Trophoblast cell (in vitro differentiated cells and primary cell): ENCODE measurements around the gene KCNJ18.

ENCODE experiments used
- DNase-seq, 2 donors: peaks; one replicate each; pipeline ENCODE4 v3.0.0-alpha.2; 2016
- H2AFZ ChIP-seq: 2 replicates; pipeline ENCODE4 v1.6.1; 2013; ENCODE audit warnings: low read length, moderate library complexity, mild to moderate bottlenecking; ENCODE audit not compliant: insufficient read depth, poor library complexity
- H2AK5ac ChIP-seq: 2 replicates; pipeline ENCODE4 v1.6.1; 2013; ENCODE audit warnings: mild to moderate bottlenecking, low read length
- H2BK120ac ChIP-seq: 2 replicates; pipeline ENCODE4 v1.6.1; 2013; ENCODE audit warnings: low read length, mild to moderate bottlenecking, moderate library complexity; ENCODE audit not compliant: insufficient read depth, poor library complexity
- H2BK12ac ChIP-seq: 2 replicates; pipeline ENCODE4 v1.6.1; 2013; ENCODE audit warnings: mild to moderate bottlenecking, low read length, moderate library complexity
- H2BK5ac ChIP-seq: 2 replicates; pipeline ENCODE4 v1.6.1; 2013; ENCODE audit warnings: low read length, low read depth, moderate library complexity, mild to moderate bottlenecking; ENCODE audit not compliant: poor library complexity
- H3K14ac ChIP-seq: 2 replicates; pipeline ENCODE4 v1.6.1; 2013; ENCODE audit warnings: mild to moderate bottlenecking, low read length
- H3K18ac ChIP-seq: 2 replicates; pipeline ENCODE4 v1.6.1; 2013; ENCODE audit warnings: mild to moderate bottlenecking, low read length
- H3K23ac ChIP-seq: 2 replicates; pipeline ENCODE4 v1.6.1; 2013; ENCODE audit warnings: low read length
- H3K27ac ChIP-seq: 2 replicates; pipeline ENCODE4 v1.5.1; 2013; ENCODE audit warnings: low read depth, mild to moderate bottlenecking, inconsistent platforms, low read length, moderate library complexity
- H3K27me3 ChIP-seq: 2 replicates; pipeline ENCODE4 v1.6.1; 2013; ENCODE audit warnings: inconsistent platforms, mild to moderate bottlenecking, low read length, moderate library complexity; ENCODE audit not compliant: insufficient read depth
- H3K36me3 ChIP-seq, 2 experiments: 1 replicate in 1 of 2; 2 replicates in 1 of 2; pipeline ENCODE4 v1.6.1; 2013; ENCODE audit warnings: low read length in 2 of 2, mild to moderate bottlenecking in 2 of 2, moderate library complexity in 1 of 2; ENCODE audit not compliant: insufficient read depth in 2 of 2, control insufficient read depth in 1 of 2
- H3K4ac ChIP-seq: 2 replicates; pipeline ENCODE4 v1.6.1; 2013; ENCODE audit warnings: low read depth, mild to moderate bottlenecking, low read length, moderate library complexity
- H3K4me1 ChIP-seq, 2 experiments: 1 replicate in 1 of 2; 2 replicates in 1 of 2; pipeline ENCODE4 v1.6.1; 2013; ENCODE audit warnings: low read length in 2 of 2, mild to moderate bottlenecking in 2 of 2, moderate library complexity in 1 of 2; ENCODE audit not compliant: insufficient read depth in 2 of 2, control insufficient read depth in 1 of 2
- H3K4me2 ChIP-seq: 2 replicates; pipeline ENCODE4 v1.6.1; 2013; ENCODE audit warnings: inconsistent platforms, mild to moderate bottlenecking, low read length, moderate library complexity
- H3K4me3 ChIP-seq: 2 replicates; pipeline ENCODE4 v1.5.1; 2013; ENCODE audit warnings: mild to moderate bottlenecking, low read depth, low read length, inconsistent platforms
- H3K79me1 ChIP-seq: one replicate; pipeline ENCODE4 v1.6.1; 2013; ENCODE audit warnings: low read length
- H3K79me2 ChIP-seq: 2 replicates; pipeline ENCODE4 v1.6.1; 2013; ENCODE audit warnings: low read length, mild to moderate bottlenecking; ENCODE audit not compliant: control insufficient read depth, insufficient read depth, poor library complexity
- H3K9ac ChIP-seq: 2 replicates; pipeline ENCODE4 v1.6.1; 2013; ENCODE audit warnings: mild to moderate bottlenecking, low read length
- H3K9me3 ChIP-seq: 2 replicates; pipeline ENCODE4 v1.6.1; 2013; ENCODE audit warnings: low read depth, mild to moderate bottlenecking, control low read depth, inconsistent platforms, low read length; ENCODE audit not compliant: insufficient read depth
- H4K12ac ChIP-seq: 2 replicates; pipeline ENCODE4 v1.6.1; 2013; ENCODE audit warnings: low read depth, mild to moderate bottlenecking, low read length, moderate library complexity
- H4K8ac ChIP-seq: 2 replicates; pipeline ENCODE4 v1.6.1; 2013; ENCODE audit warnings: low read depth, mild to moderate bottlenecking, low read length, moderate library complexity
- H4K91ac ChIP-seq: one replicate; pipeline ENCODE4 v1.6.1; 2013; ENCODE audit warnings: low read depth, mild to moderate bottlenecking, low read length, moderate library complexity
- WGBS: extraction: QIAGEN DNeasy Blood & Tissue Kit; methylation state at CpG from one replicate; pipeline ENCODE4 v1.1.7; 2013; ENCODE audit warnings: missing lambda C conversion rate; ENCODE audit not compliant: insufficient read length, insufficient coverage; ENCODE audit errors: extremely low coverage; 5-methylcytosine and 5-hydroxymethylcytosine counted together

The KCNJ18 gene

GRCh38 chr17:21676281-21677111, 15.8 kb upstream of the KCNJ18 start:
- Histone ChIP-seq H2BK5ac (no peak overlapping the region), H3K9ac (no peak overlapping the region), H2AK5ac (no peak overlapping the region), H3K4me1 (no peaks in the 10 kb centered on the region), H3K79me1 (no peaks in the 10 kb centered on the region), H3K4ac (no peak overlapping the region), H2BK120ac (no peak overlapping the region), H3K4me3 (peak overlapping the region; percentile 26), H3K9me3 (peaks cover 76% of the 10 kb centered on the region), H3K27me3 (no peaks in the 10 kb centered on the region), H2BK12ac (no peak overlapping the region), H3K23ac (no peak overlapping the region), H3K27ac (no peak overlapping the region), H4K12ac (no peak overlapping the region), H3K36me3 (no peaks in the 10 kb centered on the region), H4K8ac (no peak overlapping the region), H3K4me2 (no peak overlapping the region), H2AFZ (no peak overlapping the region), H3K18ac (no peak overlapping the region), H4K91ac (no peak overlapping the region), H3K79me2 (no peaks in the 10 kb centered on the region), H3K14ac (no peak overlapping the region)
- DNase-seq: no peak
- no CpG with 5 or more reads among the region's 30 CpGs for WGBS

GRCh38 chr17:21677126-21677910, 15.0 kb upstream of the KCNJ18 start:
- no peak for DNase-seq
- Histone ChIP-seq H2BK120ac (no peak overlapping the region), H2AFZ (no peak overlapping the region), H3K36me3 (no peaks in the 10 kb centered on the region), H3K79me2 (no peaks in the 10 kb centered on the region), H2AK5ac (no peak overlapping the region), H3K18ac (no peak overlapping the region), H3K14ac (no peak overlapping the region), H2BK5ac (no peak overlapping the region), H3K27me3 (no peaks in the 10 kb centered on the region), H3K9me3 (peaks cover 78% of the 10 kb centered on the region), H3K9ac (no peak overlapping the region), H4K12ac (no peak overlapping the region), H2BK12ac (no peak overlapping the region), H4K91ac (no peak overlapping the region), H3K4me2 (no peak overlapping the region), H3K79me1 (no peaks in the 10 kb centered on the region), H3K4ac (no peak overlapping the region), H3K23ac (no peak overlapping the region), H3K27ac (no peak overlapping the region), H3K4me3 (no peak overlapping the region), H4K8ac (no peak overlapping the region), H3K4me1 (no peaks in the 10 kb centered on the region)
- WGBS: no CpG with 5 or more reads among the region's 15 CpGs

- H3K9me3 ChIP-seq: peaks cover 78% of the 10 kb centered on the region
- no peak overlapping the region for H2BK5ac ChIP-seq
- H4K8ac ChIP-seq: no peak overlapping the region
- H3K9ac ChIP-seq: no peak overlapping the region
- no peak overlapping the region for H2AK5ac ChIP-seq
- H3K27me3 ChIP-seq: no peaks in the 10 kb centered on the region
- no peak for DNase-seq
- no peaks in the 10 kb centered on the region for H3K36me3 ChIP-seq
- no peak overlapping the region for H4K91ac ChIP-seq
- no peak overlapping the region for H3K14ac ChIP-seq
- no peaks in the 10 kb centered on the region for H3K4me1 ChIP-seq
- no peaks in the 10 kb centered on the region for H3K79me2 ChIP-seq
- H2BK12ac ChIP-seq: no peak overlapping the region
- H3K4ac ChIP-seq: no peak overlapping the region
- no peak overlapping the region for H3K18ac ChIP-seq
- WGBS: no CpG with 5 or more reads among the region's 17 CpGs
- no peak overlapping the region for H2BK120ac ChIP-seq
- no peak overlapping the region for H3K4me3 ChIP-seq
- no peak overlapping the region for H4K12ac ChIP-seq
- no peak overlapping the region for H3K4me2 ChIP-seq
- no peak overlapping the region for H3K23ac ChIP-seq
- H2AFZ ChIP-seq: no peak overlapping the region
- H3K27ac ChIP-seq: no peak overlapping the region
- H3K79me1 ChIP-seq: no peaks in the 10 kb centered on the region
These were observed 14.4 kb upstream of the KCNJ18 start for GRCh38 chr17:21677911-21678310.

- H3K4me1 ChIP-seq: no peaks in the 10 kb centered on the region
- H3K4me3 ChIP-seq: no peak overlapping the region
- no peak overlapping the region for H2AK5ac ChIP-seq
- no peak overlapping the region for H4K91ac ChIP-seq
- H4K12ac ChIP-seq: no peak overlapping the region
- H3K4ac ChIP-seq: no peak overlapping the region
- H2BK120ac ChIP-seq: no peak overlapping the region
- H3K14ac ChIP-seq: no peak overlapping the region
- no peak overlapping the region for H3K27ac ChIP-seq
- no peak overlapping the region for H2BK5ac ChIP-seq
- no peaks in the 10 kb centered on the region for H3K79me2 ChIP-seq
- no peak overlapping the region for H2AFZ ChIP-seq
- no peak overlapping the region for H3K18ac ChIP-seq
- no peaks in the 10 kb centered on the region for H3K79me1 ChIP-seq
- WGBS: no CpG with 5 or more reads among the region's 42 CpGs
- no peak overlapping the region for H3K23ac ChIP-seq
- H4K8ac ChIP-seq: no peak overlapping the region
- no peaks in the 10 kb centered on the region for H3K36me3 ChIP-seq
- H3K9me3 ChIP-seq: peaks cover 76% of the 10 kb centered on the region
- no peaks in the 10 kb centered on the region for H3K27me3 ChIP-seq
- no peak overlapping the region for H3K4me2 ChIP-seq
- DNase-seq: peak; percentile 19 to 52
- H3K9ac ChIP-seq: no peak overlapping the region
- H2BK12ac ChIP-seq: no peak overlapping the region
These were observed 13.8 kb upstream of the KCNJ18 start for GRCh38 chr17:21678393-21679081.
